HG03108 (cell line): ENCODE results near the gene NPTXR.
"Not testable (repeated sequence)": the region's sequence is repeated elsewhere in the genome, so short reads cannot be mapped to it uniquely, and the experiment has no call there.

Experiments
- ATAC-seq: cut with Tn5 transposase; IDR thresholded peaks from one replicate; pipeline ENCODE4 v1.9.1; 2021; ENCODE audit warnings: moderate library complexity; ENCODE audit not compliant: unreplicated experiment

The NPTXR gene

GRCh38 chr22:38832005-38832978 is 11.5 kb downstream of the NPTXR start:
- ATAC-seq, result no peak

GRCh38 chr22:38831166-38831945 is 12.5 kb downstream of the NPTXR start:
- no peak for ATAC-seq

DNA sequence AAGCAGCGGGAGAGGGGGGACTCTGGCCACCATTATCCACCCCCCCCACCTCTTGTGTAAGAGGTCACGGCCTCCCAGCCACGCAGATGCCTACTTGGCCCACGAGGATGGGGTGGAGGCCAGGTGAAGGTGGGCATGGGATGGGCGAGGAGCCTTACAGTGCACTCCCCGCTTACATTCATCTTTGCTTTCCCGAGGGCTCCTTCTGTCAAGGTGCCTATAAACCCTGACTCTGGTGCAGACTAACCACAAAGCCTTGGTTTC is 13.1 kb downstream of the NPTXR start:
- ATAC-seq, result no peak

DNA sequence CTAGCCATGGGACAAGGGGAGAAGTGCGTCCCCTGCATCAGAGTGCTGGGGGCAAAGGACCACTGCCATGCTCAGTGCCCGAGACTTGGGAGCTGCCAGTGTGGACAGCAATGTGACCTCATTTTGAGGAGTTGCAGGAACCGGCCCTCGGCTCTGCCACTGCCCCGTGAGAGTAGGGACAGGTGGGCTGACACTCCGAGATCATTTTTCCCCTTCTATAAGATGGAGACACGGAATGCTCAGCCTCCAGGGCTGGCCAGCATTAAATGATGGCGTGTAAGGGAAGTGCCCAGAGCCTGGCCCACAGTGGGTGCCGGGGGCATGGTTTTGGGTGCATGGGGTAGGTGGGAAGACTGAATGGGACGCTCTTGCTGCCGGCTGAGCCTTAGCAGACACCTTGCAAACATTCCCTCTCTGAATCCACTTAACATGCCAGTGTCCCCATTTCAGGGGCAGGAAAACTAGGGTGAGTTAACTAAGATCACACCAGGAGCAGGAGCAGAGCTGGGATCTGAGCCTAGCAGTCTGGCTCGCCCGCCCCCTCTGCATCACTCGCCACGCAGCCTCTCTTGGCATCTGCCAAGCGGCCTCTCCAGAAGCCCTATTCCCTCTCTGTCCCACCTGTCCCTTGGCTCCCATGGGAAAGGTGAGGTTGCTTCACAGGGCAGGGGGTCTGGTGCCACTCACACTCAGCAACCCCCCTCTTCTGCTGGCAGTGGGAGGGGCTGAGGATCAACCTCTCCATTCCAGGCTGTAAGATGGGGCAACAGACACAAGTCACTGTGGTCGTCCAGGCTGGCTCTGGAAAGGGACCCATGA is 13.6 kb downstream of the NPTXR start:
- ATAC-seq, result no peak

DNA sequence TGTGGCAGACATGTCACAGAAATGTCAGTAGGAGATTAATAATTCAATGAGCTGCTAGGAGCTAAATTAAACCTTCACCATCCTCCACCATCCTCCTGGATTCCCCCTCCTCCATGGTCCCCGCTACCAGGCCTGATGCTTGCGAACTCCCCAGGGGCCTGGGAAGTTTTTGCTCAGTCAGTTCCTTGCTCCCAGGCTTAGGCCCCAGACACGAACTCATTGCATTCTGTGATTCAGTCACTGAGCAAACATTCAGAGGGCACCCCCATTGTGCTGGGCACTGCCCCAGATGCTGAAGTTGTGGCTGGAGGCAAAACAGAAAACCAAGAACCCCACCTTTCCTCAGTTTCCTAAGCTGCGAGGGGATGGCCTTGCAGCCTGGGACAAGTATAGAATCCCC is 14.3 kb downstream of the NPTXR start:
- no peak for ATAC-seq

DNA sequence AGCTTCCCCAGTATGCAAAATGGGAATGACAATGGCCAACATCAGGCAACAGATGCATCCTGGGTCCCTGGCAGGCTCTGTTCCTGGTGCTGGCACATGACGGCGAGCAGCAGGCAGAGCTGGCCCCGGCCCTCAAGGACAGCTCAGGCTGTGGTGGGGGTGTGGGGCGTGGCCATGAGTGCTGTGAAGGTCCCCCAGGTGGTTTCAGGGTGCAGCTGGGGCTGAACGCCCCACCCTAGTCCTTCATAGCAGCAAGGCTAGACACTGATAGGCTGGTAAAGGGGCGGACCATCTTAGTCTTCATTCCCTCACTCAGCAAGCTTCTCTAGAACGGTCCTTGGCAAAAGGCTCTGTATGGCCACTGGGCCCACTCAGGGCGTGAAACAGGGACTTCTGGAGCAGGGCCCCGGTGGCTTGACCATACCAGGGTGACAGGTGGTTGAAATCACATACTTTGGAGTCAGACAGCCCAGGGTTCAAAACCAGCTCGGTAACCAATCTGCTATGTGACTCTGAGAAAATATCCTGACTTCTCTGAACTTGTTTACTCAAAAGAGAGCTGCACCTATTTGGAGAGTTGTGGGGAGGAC is 15.1 kb downstream of the NPTXR start:
- no peak for ATAC-seq

DNA sequence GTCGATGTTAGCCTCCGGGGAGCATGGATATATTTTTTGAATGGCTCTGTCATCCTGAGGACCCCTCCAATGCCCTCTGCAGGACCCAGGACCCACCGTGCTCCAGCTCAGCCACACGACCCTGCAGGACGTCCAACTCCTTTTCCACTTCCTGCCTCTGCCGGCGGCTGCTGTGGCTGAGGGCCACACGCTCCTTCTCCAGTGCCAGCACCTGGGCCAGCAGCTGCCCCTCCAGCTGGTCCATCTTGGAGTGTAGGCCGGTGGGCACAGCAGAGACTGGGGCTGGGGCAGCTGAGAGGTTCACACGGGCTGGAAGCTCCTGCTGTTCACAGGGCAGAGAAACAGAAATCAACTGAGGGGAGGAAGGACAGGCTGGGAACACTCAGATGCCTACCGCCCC is 15.6 kb downstream of the NPTXR start:
- ATAC-seq, result no peak

GRCh38 chr22:38827510-38827909 is 16.3 kb downstream of the NPTXR start:
- no peak for ATAC-seq

DNA sequence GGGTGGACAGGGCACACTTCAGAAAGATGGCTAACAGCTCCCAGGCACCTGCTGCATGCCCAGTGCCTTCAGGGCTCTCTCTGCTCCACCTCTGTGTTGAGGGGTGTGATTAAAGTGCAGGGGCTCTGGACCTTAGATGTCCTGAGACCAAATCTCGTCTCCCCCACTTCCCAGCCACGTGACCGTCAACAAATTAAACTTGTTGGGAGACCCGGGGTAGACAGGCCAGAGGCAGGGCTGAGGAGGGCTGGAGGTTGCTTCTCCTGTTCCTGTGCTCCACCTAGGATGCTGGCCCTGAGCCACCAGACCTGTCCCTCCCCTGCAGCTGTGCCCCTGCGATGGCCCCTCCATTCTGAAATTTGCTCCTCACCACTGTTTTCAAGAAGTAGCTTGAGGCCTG is 17.0 kb downstream of the NPTXR start:
- ATAC-seq, result no peak

GRCh38 chr22:38826386-38826785 is 17.4 kb downstream of the NPTXR start:
- ATAC-seq, result no peak

GRCh38 chr22:38824585-38824984 is 19.2 kb downstream of the NPTXR start:
- no peak for ATAC-seq

DNA sequence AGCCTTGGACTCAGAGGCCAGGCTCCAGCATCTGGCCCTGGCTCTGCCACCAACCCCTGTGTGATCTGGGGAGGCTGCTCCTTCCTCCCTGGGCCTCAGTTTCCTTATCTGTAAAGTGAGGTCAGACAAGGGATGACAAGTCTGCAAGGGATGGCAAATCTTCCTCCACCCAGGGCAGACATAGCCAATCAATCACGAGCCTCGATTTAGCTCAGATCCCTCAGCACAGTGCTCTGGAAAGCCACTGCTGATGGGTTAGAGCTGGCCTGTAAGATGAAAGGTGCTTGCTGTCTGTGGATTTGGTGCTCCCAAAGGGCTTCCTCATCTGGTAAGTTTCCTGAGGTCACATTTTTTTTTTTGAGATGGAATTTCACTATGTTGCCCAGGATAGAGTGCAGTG is 20.2 kb downstream of the NPTXR start:
- ATAC-seq, result no peak

- no peak for ATAC-seq
Observed at GRCh38 chr22:38823076-38823475, 20.8 kb downstream of the NPTXR start.

- ATAC-seq, result no peak
Observed at GRCh38 chr22:38820020-38820419, 23.8 kb downstream of the NPTXR start.

DNA sequence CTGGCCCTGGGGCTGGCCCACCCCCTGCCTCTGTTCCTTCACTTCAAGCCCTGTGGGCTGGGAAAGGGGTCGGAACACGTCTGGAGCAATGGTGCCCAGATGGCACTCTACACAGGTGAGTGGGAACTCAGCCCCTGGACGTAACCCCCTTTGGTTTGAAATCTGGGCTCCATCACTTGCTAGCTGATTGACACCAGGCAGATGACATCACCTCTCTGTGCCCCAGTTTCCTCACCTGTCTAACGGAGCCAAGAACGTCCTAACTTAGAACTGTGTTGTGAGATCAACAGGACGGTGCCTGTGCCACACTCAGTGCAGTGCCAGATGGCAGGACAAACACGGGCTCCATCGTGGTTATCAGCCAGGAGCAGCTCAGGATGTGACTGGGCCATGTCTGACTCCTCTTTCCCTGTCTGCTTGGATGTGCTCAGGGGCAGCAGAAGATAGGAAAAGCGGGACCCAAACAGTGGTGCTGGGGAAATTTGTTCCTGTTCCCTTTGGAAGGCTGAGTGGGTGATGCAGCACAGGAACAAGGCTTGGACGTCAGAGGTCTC is 24.4 kb downstream of the NPTXR start:
- ATAC-seq, result no peak

DNA sequence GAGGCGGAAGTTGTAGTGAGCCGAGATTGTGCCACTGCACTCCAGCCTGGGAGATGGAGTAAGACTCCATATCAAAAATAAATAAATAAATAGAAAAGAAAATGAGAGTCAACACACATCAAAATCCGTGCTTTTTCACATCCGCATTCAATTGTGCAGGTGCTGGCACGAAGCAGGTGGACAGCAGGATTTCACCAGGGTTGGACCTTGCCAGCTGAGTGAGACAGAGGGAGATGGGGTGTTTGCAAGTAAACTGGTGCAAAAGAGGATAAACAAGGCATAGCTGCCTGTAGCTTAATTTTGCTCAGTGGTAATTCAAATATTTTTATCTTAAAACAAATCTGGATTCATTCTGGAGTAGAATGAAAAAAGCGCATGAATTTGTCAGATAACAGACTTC is 26.6 kb downstream of the NPTXR start:
- no peak for ATAC-seq

GRCh38 chr22:38815842-38816241 is 28.0 kb downstream of the NPTXR start:
- no peak for ATAC-seq

- no peak for ATAC-seq
Observed at GRCh38 chr22:38811241-38811640, 32.6 kb downstream of the NPTXR start.

GRCh38 chr22:38805041-38805593 is 38.7 kb downstream of the NPTXR start:
- not testable (repeated sequence) for ATAC-seq

DNA sequence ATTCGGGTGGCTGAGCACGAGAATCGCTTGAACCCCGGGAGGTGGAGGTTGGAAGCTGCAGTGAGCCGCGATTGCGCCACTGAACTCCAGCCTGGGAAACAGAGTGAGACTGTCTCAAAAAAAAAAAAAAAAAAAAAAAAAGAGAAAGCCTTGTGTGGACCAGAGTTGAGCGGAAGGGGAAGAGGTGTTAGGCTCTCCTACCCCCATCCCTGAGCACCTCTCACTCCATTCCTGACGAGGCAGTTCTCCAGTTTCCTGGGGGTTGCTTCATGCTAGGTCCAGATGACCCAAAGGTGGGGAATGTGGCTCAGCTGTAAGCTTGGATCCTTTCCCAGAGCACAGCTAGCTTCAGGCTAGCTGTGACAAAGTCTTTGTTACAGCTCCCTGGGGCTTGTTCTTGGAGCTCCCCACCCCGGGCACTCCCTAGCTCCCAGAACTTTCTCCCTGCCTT is 41.1 kb downstream of the NPTXR start:
- ATAC-seq, result no peak
